PC-3 (cell line): ENCODE data around the gene THEMIS. TPM values are rescaled to one million over a fixed set of nuclear protein-coding genes. Genes with fewer than 3 reads are reported as not detected.

Experiments used
- ATAC-seq: fragments of 200-7000 bp; cut with Tn5 transposase; 2 replicates; pipeline ENCODE4 v1.9.1; 2020; ENCODE audit warnings: mild to moderate bottlenecking, moderate library complexity
- BruUV-seq: library from RNA; stranded (reverse); fragments of 400-500 nt; replicated peaks from 2 replicates; lab custom pipeline; 2021; lab: Mats Ljungman, UMichigan
- CTCF ChIA-PET: fragments of 300-600 bp; sonication (Branson Sonifier 250); formaldehyde crosslinking; loops from one replicate; lab custom pipeline; 2022; ENCODE audit warnings: antibody characterized with exemption; lab: Charles Lee
- POLR2A ChIA-PET: fragments of 300-600 bp; sonication (Branson Sonifier 250); formaldehyde crosslinking; loops from one replicate; lab custom pipeline; 2022; ENCODE audit warnings: antibody characterized with exemption; ENCODE audit not compliant: unreplicated experiment; lab: Charles Lee
- DNase-seq: peaks from one replicate; pipeline ENCODE4 v3.0.0-alpha.2; 2015
- H2AFZ ChIP-seq: fragments of 300-600 bp; sonication (generic); 2 replicates; pipeline ENCODE4 v1.6.0; 2016; ENCODE audit warnings: antibody characterized with exemption, low read length
- H3F3A ChIP-seq: fragments of 300-600 bp; sonication (generic); one replicate; pipeline ENCODE4 v1.6.0; 2017; ENCODE audit warnings: antibody characterized with exemption, low read length, control low read depth, mild to moderate bottlenecking; ENCODE audit not compliant: unreplicated experiment
- H3K27ac ChIP-seq: fragments of 300-600 bp; sonication (generic); 2 replicates; pipeline ENCODE4 v1.5.1; 2016; ENCODE audit warnings: mild to moderate bottlenecking, low read length
- H3K27me3 ChIP-seq: fragments of 300-600 bp; sonication (generic); 2 replicates; pipeline ENCODE4 v1.6.1; 2016; ENCODE audit warnings: low read length, mixed read lengths
- H3K36me3 ChIP-seq: fragments of 300-600 bp; sonication (generic); 2 replicates; pipeline ENCODE4 v1.6.1; 2016; ENCODE audit warnings: low read depth, mixed run types, low read length, mixed read lengths
- H3K4me1 ChIP-seq: fragments of 300-600 bp; sonication (generic); 2 replicates; pipeline ENCODE4 v1.5.1; 2016; ENCODE audit warnings: low read length; ENCODE audit not compliant: insufficient read depth
- H3K4me2 ChIP-seq: fragments of 300-600 bp; sonication (generic); 2 replicates; pipeline ENCODE4 v1.6.0; 2016; ENCODE audit warnings: low read length
- H3K4me3 ChIP-seq: fragments of 300-600 bp; sonication (generic); 2 replicates; pipeline ENCODE4 v1.5.1; 2016; ENCODE audit warnings: mild to moderate bottlenecking, low read length, mixed read lengths
- H3K79me2 ChIP-seq: fragments of 300-600 bp; sonication (generic); 2 replicates; pipeline ENCODE4 v1.6.1; 2017; ENCODE audit warnings: low read length, mixed read lengths
- H3K9ac ChIP-seq: fragments of 300-600 bp; sonication (generic); 2 replicates; pipeline ENCODE4 v1.6.0; 2016; ENCODE audit warnings: mild to moderate bottlenecking, low read length
- H3K9me2 ChIP-seq: fragments of 300-600 bp; sonication (generic); replicated peaks from 2 replicates; pipeline ENCODE4 v1.6.1; 2016; ENCODE audit warnings: mixed run types, low read length, mixed read lengths
- H3K9me3 ChIP-seq: fragments of 300-600 bp; sonication (generic); 2 replicates; pipeline ENCODE4 v1.6.1; 2016; ENCODE audit warnings: low read length, mixed read lengths
- H4K20me1 ChIP-seq: fragments of 300-600 bp; sonication (generic); 2 replicates; pipeline ENCODE4 v1.6.1; 2016; ENCODE audit warnings: low read length, mixed read lengths
- EZH2 ChIP-seq: fragments of 300-600 bp; sonication (generic); IDR thresholded peaks from one replicate; pipeline ENCODE4 v1.6.1; 2017; ENCODE audit warnings: antibody characterized with exemption, mild to moderate bottlenecking, low read length; ENCODE audit not compliant: unreplicated experiment
- EZH2phosphoT487 ChIP-seq: fragments of 300-600 bp; sonication (generic); IDR thresholded peaks from 2 replicates; pipeline ENCODE4 v1.6.1; 2018; ENCODE audit warnings: mild to moderate bottlenecking, antibody characterized with exemption, low read length, borderline replicate concordance
- intact Hi-C: fragments of 100-400 bp; cut with micrococcal nuclease; formaldehyde crosslinking; loops from 2 replicates; pipeline ENCODE4 v1.9.0; 2023
- total RNA-seq: library from RNA; depleted of rRNA; stranded (reverse); fragments of >200 nt; gene quantifications from 2 replicates; pipeline ENCODE4 v1.2.3, GENCODE V29; 2014
- TF ChIP-seq, protein P1 (sequence below): fragments of 300-600 bp; sonication (generic); conservative IDR thresholded peaks from 2 replicates; pipeline ENCODE4 v1.5.1; 2017; ENCODE audit warnings: antibody characterized with exemption, low read depth, mild to moderate bottlenecking, low read length

THEMIS gene
- total RNA-seq, 1 experiment from 2014 or later = not detected

DNA sequence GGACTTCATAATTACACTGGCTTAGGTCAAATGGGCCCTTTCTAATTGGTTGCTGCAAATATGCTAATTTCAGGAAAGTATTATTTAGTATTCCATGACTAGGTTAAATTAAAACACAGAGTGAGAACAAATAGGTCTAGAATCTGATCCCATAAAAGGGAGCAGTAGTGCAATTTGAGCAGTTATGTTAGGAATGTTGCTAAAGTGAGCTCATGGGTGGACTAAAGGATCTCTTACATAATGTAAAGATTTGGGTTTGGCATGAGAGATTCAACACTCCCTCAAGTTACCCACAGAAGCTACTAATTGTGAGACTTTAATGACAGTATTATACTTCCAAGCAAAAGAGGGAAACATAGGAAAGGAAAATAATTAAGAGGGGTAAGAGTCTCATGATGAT, 214.8 kb downstream of the THEMIS start:
- H3K9ac ChIP-seq = no peak overlapping the region
- H3K9me2 ChIP-seq = no peaks in the 10 kb centered on the region
- H2AFZ ChIP-seq = no peak overlapping the region
- H4K20me1 ChIP-seq = no peaks in the 10 kb centered on the region
- H3K27me3 ChIP-seq = peaks cover 27% of the 10 kb centered on the region
- TF ChIP-seq EZH2 (no peak), EZH2phosphoT487 (no peak)
- TF ChIP-seq, protein P1, sequence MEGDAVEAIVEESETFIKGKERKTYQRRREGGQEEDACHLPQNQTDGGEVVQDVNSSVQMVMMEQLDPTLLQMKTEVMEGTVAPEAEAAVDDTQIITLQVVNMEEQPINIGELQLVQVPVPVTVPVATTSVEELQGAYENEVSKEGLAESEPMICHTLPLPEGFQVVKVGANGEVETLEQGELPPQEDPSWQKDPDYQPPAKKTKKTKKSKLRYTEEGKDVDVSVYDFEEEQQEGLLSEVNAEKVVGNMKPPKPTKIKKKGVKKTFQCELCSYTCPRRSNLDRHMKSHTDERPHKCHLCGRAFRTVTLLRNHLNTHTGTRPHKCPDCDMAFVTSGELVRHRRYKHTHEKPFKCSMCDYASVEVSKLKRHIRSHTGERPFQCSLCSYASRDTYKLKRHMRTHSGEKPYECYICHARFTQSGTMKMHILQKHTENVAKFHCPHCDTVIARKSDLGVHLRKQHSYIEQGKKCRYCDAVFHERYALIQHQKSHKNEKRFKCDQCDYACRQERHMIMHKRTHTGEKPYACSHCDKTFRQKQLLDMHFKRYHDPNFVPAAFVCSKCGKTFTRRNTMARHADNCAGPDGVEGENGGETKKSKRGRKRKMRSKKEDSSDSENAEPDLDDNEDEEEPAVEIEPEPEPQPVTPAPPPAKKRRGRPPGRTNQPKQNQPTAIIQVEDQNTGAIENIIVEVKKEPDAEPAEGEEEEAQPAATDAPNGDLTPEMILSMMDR = no peak
- no peak overlapping the region for H3K4me3 ChIP-seq
- H3K4me2 ChIP-seq = no peak overlapping the region
- H3K27ac ChIP-seq = no peak overlapping the region
- H3K9me3 ChIP-seq = no peaks in the 10 kb centered on the region
- no peaks in the 10 kb centered on the region for H3K4me1 ChIP-seq
- ChIA-PET POLR2A (no interaction called here), CTCF (no interaction called here)
- H3K36me3 ChIP-seq = no peaks in the 10 kb centered on the region
- DNase-seq (no peak), ATAC-seq (no peak)
- H3F3A ChIP-seq = no peaks in the 10 kb centered on the region
- no peaks in the 10 kb centered on the region for H3K79me2 ChIP-seq
- no TSS peak for BruUV-seq
- intact Hi-C loops = no loop called here

DNA sequence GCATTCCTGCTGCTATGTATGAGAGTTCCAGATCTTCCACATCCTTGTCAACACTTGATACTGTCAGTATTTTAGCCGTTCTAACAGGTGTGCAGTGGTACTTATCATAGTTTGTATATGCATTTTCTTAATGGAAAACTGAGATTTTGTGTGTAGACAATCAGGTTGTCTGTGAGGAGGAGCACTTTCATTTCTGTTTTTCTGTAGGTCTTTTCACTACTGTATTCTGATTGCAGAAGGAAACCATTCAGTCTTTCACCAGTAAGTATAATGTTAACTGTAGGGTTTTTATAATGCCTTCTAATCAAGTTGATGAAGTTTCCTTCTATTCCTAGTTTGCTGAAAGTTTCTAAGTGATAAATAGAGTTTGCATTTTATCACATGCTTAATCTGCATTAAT, 216.4 kb downstream of the THEMIS start:
- Histone ChIP-seq H3F3A (no peaks in the 10 kb centered on the region), H3K4me3 (no peak overlapping the region), H3K9me2 (no peaks in the 10 kb centered on the region), H3K79me2 (no peaks in the 10 kb centered on the region), H2AFZ (no peak overlapping the region), H3K9ac (no peak overlapping the region), H3K27me3 (peaks cover 30% of the 10 kb centered on the region), H3K36me3 (no peaks in the 10 kb centered on the region), H3K4me2 (no peak overlapping the region), H4K20me1 (no peaks in the 10 kb centered on the region), H3K9me3 (no peaks in the 10 kb centered on the region), H3K4me1 (no peaks in the 10 kb centered on the region), H3K27ac (no peak overlapping the region)
- no TSS peak for BruUV-seq
- ATAC-seq = no peak
- intact Hi-C loops = no loop called here
- DNase-seq = no peak
- POLR2A ChIA-PET = no interaction called here
- CTCF ChIA-PET = no interaction called here
- TF ChIP-seq, protein P1 = no peak
- no peak for TF ChIP-seq EZH2
- no peak for TF ChIP-seq EZH2phosphoT487
